Spleen (tissue), 11 donors: ENCODE results near the gene GMEB2. TPM values are rescaled to one million over a fixed set of nuclear protein-coding genes. Genes with fewer than 3 reads are reported as not detected.

Source experiments
- DNase-seq: peaks from one replicate; pipeline ENCODE4 v3.0.0-alpha.2; 2020
- H3K27ac ChIP-seq, 8 donors: fragments of 200-600 bp; sonication (generic) in 7 of 8; 1 replicate in 4 of 8; 2 replicates in 4 of 8; pipeline versions ENCODE4 v1.5.0 to v1.8.0; 2016 to 2021; ENCODE audit warnings: inconsistent platforms in 4 of 8, mild to moderate bottlenecking in 4 of 8, moderate library complexity in 1 of 8
- H3K27me3 ChIP-seq, 7 donors: fragments of 200-600 bp; sonication (generic) in 6 of 7; replicated peaks in 1 of 7; 1 replicate in 4 of 7; 2 replicates in 3 of 7; pipeline versions ENCODE4 v1.5.0 to v1.8.0; 2016 to 2021; ENCODE audit warnings: inconsistent platforms in 3 of 7, mild to moderate bottlenecking in 1 of 7
- H3K36me3 ChIP-seq, 6 donors: fragments of 200-600 bp; sonication (generic) in 5 of 6; 1 replicate in 4 of 6; 2 replicates in 2 of 6; pipeline versions ENCODE4 v1.5.0 to v1.8.0; 2016 to 2021; ENCODE audit warnings: inconsistent platforms in 2 of 6
- H3K4me1 ChIP-seq, 6 donors: fragments of 200-600 bp; sonication (generic) in 5 of 6; 1 replicate in 3 of 6; 2 replicates in 3 of 6; pipeline versions ENCODE4 v1.5.0 to v1.8.0; 2016 to 2021; ENCODE audit warnings: inconsistent platforms in 3 of 6
- H3K4me3 ChIP-seq, 8 donors: fragments of 200-600 bp; sonication (generic) in 7 of 8; 1 replicate in 4 of 8; 2 replicates in 4 of 8; pipeline versions ENCODE4 v1.5.0 to v1.8.0; 2016 to 2021; ENCODE audit warnings: inconsistent platforms in 4 of 8, mild to moderate bottlenecking in 4 of 8, moderate library complexity in 2 of 8
- H3K9me3 ChIP-seq, 8 donors: fragments of 200-600 bp; sonication (generic) in 7 of 8; 1 replicate in 4 of 8; 2 replicates in 4 of 8; pipeline versions ENCODE4 v1.5.0 to v1.8.0; 2016 to 2021; ENCODE audit warnings: inconsistent platforms in 4 of 8
- POLR2A ChIP-seq, 3 donors: fragments of 450-650 bp; IDR thresholded peaks; one replicate each; pipeline ENCODE4 v1.5.1; 2017; ENCODE audit warnings: antibody characterized with exemption in 3 of 3, mild to moderate bottlenecking in 1 of 3
- POLR2AphosphoS5 ChIP-seq, 3 donors: sonication (generic); formaldehyde crosslinking; IDR thresholded peaks; one replicate each; pipeline ENCODE4 v1.5.1; 2017; ENCODE audit warnings: antibody characterized with exemption in 3 of 3
- WGBS, 5 donors: extraction: QIAGEN DNeasy Blood & Tissue Kit in 3 of 5; methylation state at CpG; one replicate each; pipeline versions ENCODE4 v1.1.5 to v1.1.7; 2013 to 2018; 5-methylcytosine and 5-hydroxymethylcytosine counted together
- intact Hi-C: fragments of 100-400 bp; cut with DNase I; formaldehyde crosslinking; loops from one replicate; pipeline ENCODE4 v1.15.0; 2023; ENCODE audit warnings: low total_unique reads
- polyA plus RNA-seq, 3 donors: library from polyadenylated mRNA; stranded (reverse); fragments of 200-250 nt; gene quantifications; one replicate each; pipeline ENCODE4 v1.2.1, GENCODE V29; 2013
- total RNA-seq, 7 donors: library from RNA; depleted of rRNA in 3 of 7; stranded (reverse); fragments of >200 nt in 3 of 7; fragmentation: NEBNext Ultra II Directional in 4 of 7; extraction: Animal tissue kit (Norgen Biotek cat#: 25700) in 4 of 7; gene quantifications; one replicate each; pipeline versions ENCODE4 v1.1.0 to v1.2.1, GENCODE V29; 2016 to 2021
- TF ChIP-seq, protein P1 (sequence below), 11 experiments: fragments of 200-600 bp in 7 of 11; fragments of 450-650 bp in 4 of 11; sonication (generic) in 4 of 11; IDR thresholded peaks in 8 of 11; conservative IDR thresholded peaks in 3 of 11; 1 replicate in 7 of 11; 2 replicates in 4 of 11; pipeline versions ENCODE4 v1.4.0 to v1.8.0; 2016 to 2021; ENCODE audit warnings: antibody characterized with exemption in 11 of 11, inconsistent platforms in 4 of 11, mild to moderate bottlenecking in 1 of 11
- donor health status: healthy with polysubstance abuse.
- donor health status: DM: no; HTN: no; CAD: no; lungs with moderate emphysema.
- donor health status: DM: no; HTN: no; CAD: no.
- donor health status: Bipolar disorder and iron deficiency.
- donor health status: healthy.
- donor health status: DM: no; HTN: no; CAD: no.
- donor health status: DM: yes; HTN: yes; CAD: no.

GMEB2 gene
- total and polyA plus RNA-seq, 10 donors, result 8.6 to 15.0 (median 12.5) TPM

DNA sequence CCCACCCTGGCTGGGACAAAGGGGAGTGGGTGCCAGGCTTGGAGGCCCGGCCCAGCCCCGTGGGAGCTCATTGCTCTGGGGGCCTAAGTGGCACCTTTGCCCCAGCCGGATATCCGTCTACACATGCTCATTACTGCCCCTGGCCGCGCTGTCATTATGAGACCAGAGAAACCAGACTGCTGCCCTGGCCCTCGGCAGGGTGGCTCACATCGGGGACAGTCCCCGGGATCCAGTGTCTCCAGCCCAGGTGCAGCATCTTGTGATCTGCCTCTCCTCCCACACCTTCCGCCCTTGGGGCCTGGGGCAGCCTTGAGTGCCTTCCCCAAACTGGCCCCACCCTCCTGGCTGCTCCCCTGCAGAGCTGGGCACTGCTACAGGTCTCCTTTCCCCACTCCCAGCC lies 84.2 kb downstream of the GMEB2 start:
- Histone ChIP-seq H3K36me3 (no peaks in the 10 kb centered on the region), H3K9me3 (no peaks in the 10 kb centered on the region), H3K27ac (peak overlapping the region in 7 of 8 donors; percentile 63 to 88 (median 79)), H3K27me3 (peaks cover 0 to 16% (median 0%) of the 10 kb centered on the region in 7 donors), H3K4me1 (peaks cover 11 to 95% (median 67%) of the 10 kb centered on the region in 6 donors), H3K4me3 (peak overlapping the region in 2 of 8 donors; percentile 4 to 43)
- WGBS, 5 donors, result 58 to 79% (median 67%) methylated on average over 8 to 10 of the region's 10 CpGs
- intact Hi-C loops, result no loop called here
- peak; percentile 88 for DNase-seq
- peak in 2 of 3 donors; percentile 6 to 22 for TF ChIP-seq POLR2AphosphoS5 (IDR thresholded peaks at IDR 0.05)
- TF ChIP-seq, protein P1, sequence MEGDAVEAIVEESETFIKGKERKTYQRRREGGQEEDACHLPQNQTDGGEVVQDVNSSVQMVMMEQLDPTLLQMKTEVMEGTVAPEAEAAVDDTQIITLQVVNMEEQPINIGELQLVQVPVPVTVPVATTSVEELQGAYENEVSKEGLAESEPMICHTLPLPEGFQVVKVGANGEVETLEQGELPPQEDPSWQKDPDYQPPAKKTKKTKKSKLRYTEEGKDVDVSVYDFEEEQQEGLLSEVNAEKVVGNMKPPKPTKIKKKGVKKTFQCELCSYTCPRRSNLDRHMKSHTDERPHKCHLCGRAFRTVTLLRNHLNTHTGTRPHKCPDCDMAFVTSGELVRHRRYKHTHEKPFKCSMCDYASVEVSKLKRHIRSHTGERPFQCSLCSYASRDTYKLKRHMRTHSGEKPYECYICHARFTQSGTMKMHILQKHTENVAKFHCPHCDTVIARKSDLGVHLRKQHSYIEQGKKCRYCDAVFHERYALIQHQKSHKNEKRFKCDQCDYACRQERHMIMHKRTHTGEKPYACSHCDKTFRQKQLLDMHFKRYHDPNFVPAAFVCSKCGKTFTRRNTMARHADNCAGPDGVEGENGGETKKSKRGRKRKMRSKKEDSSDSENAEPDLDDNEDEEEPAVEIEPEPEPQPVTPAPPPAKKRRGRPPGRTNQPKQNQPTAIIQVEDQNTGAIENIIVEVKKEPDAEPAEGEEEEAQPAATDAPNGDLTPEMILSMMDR (IDR thresholded peaks at IDR 0.05 in 8 of 11, conservative IDR thresholded peaks at IDR 0.05 in 3 of 11), result no peak

DNA sequence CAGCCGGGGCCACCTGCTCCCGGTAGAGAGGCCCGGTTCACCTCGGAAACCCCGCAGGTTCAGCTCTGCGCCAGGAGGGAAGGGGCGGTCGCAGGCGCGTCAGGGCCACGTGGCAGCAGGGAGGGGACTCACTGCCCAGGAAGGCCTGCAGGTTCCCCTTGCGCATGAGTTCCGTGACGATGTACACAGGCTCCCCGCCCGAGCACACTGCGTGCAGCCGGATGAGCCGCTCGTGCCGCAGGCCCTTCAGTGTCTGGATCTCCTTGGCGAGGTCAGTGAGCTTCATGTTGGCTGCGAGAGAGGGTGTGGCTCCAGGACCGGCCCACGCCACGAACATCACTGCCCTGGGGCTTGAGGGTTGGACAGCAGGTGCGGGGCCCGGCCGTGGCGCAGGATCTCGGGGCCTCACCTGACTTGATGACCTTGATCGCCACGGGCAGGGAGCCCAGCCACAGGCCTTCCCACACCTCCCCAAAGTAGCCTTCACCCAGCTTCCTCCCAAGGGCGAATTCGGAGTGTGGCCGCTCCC lies 84.8 kb downstream of the GMEB2 start:
- H3K4me1 ChIP-seq, result peaks cover 17 to 95% (median 67%) of the 10 kb centered on the region in 6 donors
- 63 to 83% (median 74%) methylated on average over 13 to 36 of the region's 36 CpGs for WGBS, 5 donors
- intact Hi-C loops, result no loop called here
- no peaks in the 10 kb centered on the region for H3K9me3 ChIP-seq
- peak; percentile 91 for DNase-seq
- no peak for TF ChIP-seq POLR2A (IDR thresholded peaks at IDR 0.05)
- TF ChIP-seq, protein P1 (IDR thresholded peaks at IDR 0.05 in 8 of 11, conservative IDR thresholded peaks at IDR 0.05 in 3 of 11), result no peak
- TF ChIP-seq POLR2AphosphoS5 (IDR thresholded peaks at IDR 0.05), result peak; percentile 73 to 91 (median 85)
- peak overlapping the region in 2 of 8 donors; percentile 4 to 43 for H3K4me3 ChIP-seq
- no peaks in the 10 kb centered on the region for H3K36me3 ChIP-seq
- peaks cover 0 to 10% (median 0%) of the 10 kb centered on the region in 7 donors for H3K27me3 ChIP-seq
- peak overlapping the region; percentile 54 to 88 (median 74) for H3K27ac ChIP-seq

DNA sequence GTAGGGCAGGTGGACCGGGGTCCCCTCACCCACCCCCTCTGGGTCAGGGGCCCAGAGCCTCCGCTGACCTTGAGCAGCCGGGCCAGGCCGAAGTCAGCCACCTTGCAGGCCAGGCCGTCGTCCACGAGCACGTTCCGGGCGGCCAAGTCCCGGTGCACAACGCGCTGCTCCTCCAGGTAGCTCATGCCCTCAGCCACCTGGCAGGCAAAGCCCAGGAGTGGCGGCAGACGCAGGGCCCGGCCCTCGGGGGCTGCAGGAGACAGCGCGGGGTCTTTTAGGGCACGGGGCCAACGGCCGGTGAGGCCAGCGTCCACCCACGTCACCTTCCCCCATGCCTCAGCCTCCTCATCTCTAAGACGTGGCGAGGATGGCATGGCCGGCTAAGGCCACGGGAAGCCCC lies 85.5 kb downstream of the GMEB2 start:
- intact Hi-C loops, result no loop called here
- H3K4me3 ChIP-seq, result peak overlapping the region in 1 of 8 donors; percentile 43
- TF ChIP-seq POLR2AphosphoS5 (IDR thresholded peaks at IDR 0.05), result no peak
- TF ChIP-seq POLR2A (IDR thresholded peaks at IDR 0.05), result no peak
- TF ChIP-seq, protein P1 (IDR thresholded peaks at IDR 0.05 in 8 of 11, conservative IDR thresholded peaks at IDR 0.05 in 3 of 11), result no peak
- H3K9me3 ChIP-seq, result no peaks in the 10 kb centered on the region
- H3K36me3 ChIP-seq, result no peaks in the 10 kb centered on the region
- H3K27me3 ChIP-seq, result peaks cover 0 to 3% (median 0%) of the 10 kb centered on the region in 7 donors
- peak overlapping the region in 7 of 8 donors; percentile 54 to 88 (median 79) for H3K27ac ChIP-seq
- H3K4me1 ChIP-seq, result peaks cover 24 to 96% (median 71%) of the 10 kb centered on the region in 6 donors
- DNase-seq, result no peak
- 91 to 97% (median 92%) methylated on average over 7 to 28 of the region's 28 CpGs for WGBS, 5 donors

DNA sequence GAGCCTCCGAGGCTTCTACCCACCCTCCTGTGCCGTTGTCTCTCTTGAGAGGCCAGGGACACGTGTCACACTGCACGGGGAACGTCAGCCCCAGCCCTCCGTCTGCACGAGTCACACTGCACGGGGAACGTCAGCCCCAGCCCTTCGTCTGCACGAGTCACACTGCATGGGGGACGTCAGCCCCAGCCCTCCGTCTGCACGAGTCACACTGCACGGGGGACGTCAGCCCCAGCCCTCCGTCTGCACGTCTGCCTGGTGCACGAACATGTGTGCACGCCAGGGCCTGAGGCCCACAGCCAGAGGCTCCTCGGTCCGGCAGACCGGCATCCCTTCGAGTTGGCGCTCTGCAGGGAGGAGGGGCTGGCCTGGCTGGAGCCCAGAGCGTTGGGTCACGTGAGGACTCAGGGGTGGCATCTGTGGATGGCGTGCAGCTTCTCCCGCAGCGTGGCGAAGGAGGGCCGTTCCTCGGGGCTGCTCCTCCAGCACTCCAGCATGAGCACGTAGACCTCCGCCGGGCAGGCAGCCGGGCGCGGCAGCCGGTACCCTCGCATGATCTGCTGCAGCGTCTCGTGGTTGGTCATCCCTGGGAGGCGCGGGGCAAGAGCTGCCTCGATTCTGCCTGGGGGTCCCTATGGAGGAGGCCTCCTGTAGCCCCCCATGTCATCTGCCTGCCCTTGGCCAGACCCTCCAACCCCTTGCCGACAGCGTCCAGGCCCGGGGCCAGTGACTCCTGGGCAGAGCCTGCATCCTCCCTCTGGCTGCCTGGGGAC lies 86.3 kb downstream of the GMEB2 start:
- DNase-seq, result no peak
- Histone ChIP-seq H3K27ac (peak overlapping the region in 4 of 8 donors; percentile 69 to 88 (median 82)), H3K27me3 (no peaks in the 10 kb centered on the region), H3K4me1 (peaks cover 26 to 91% (median 66%) of the 10 kb centered on the region in 6 donors), H3K4me3 (no peak overlapping the region), H3K36me3 (no peaks in the 10 kb centered on the region), H3K9me3 (no peaks in the 10 kb centered on the region)
- 67 to 84% (median 79%) methylated on average over 35 to 49 of the region's 49 CpGs for WGBS, 5 donors
- TF ChIP-seq POLR2A (IDR thresholded peaks at IDR 0.05) (no peak), POLR2AphosphoS5 (IDR thresholded peaks at IDR 0.05) (no peak)
- TF ChIP-seq, protein P1 (IDR thresholded peaks at IDR 0.05 in 8 of 11, conservative IDR thresholded peaks at IDR 0.05 in 3 of 11), result no peak
- intact Hi-C loops, result no loop called here
